SK-N-SH treated with all-trans-retinoic acid at 6 μM for 48 hours (cell line): ENCODE measurements around the gene GRK2.

Experiments used
- ATAC-seq: fragments of 200-7000 bp; cut with Tn5 transposase; 3 replicates; pipeline ENCODE4 v1.9.1; 2020; ENCODE audit warnings: mild to moderate bottlenecking, moderate library complexity
- ARNTL ChIP-seq: fragments of 450-650 bp; formaldehyde crosslinking; IDR thresholded peaks from 2 replicates; pipeline ENCODE4 v1.5.0; 2020; ENCODE audit warnings: low read depth, mild to moderate bottlenecking, moderate library complexity, borderline replicate concordance
- BACH2 ChIP-seq: fragments of 250-450 bp; sonication (Bioruptor Pico); IDR thresholded peaks from 2 replicates; pipeline ENCODE4 v1.9.0; 2021; ENCODE audit warnings: mild to moderate bottlenecking, borderline replicate concordance
- CSDC2 ChIP-seq: fragments of 250-450 bp; sonication (Bioruptor Pico); IDR thresholded peaks from 2 replicates; pipeline ENCODE4 v1.5.0; 2020; ENCODE audit warnings: mild to moderate bottlenecking, moderate library complexity
- ESRRG ChIP-seq: fragments of 250-450 bp; sonication (Bioruptor Pico); IDR thresholded peaks from 2 replicates; pipeline ENCODE4 v1.6.1; 2021; ENCODE audit warnings: mild to moderate bottlenecking
- OSR1 ChIP-seq: fragments of 250-450 bp; sonication (Bioruptor Pico); IDR thresholded peaks from 2 replicates; pipeline ENCODE4 v1.8.0; 2022; ENCODE audit warnings: moderate library complexity, mild to moderate bottlenecking, inconsistent platforms
- TCF4 ChIP-seq: fragments of 250-450 bp; sonication (Bioruptor Pico); IDR thresholded peaks from 2 replicates; pipeline ENCODE4 v1.8.0; 2021; ENCODE audit warnings: mild to moderate bottlenecking, moderate library complexity, borderline replicate concordance
- TOX ChIP-seq: fragments of 250-450 bp; sonication (Bioruptor Pico); IDR thresholded peaks from 2 replicates; pipeline ENCODE4 v1.8.0; 2021; ENCODE audit warnings: mild to moderate bottlenecking, moderate library complexity, borderline replicate concordance
- ZC3H10 ChIP-seq: fragments of 250-450 bp; sonication (Bioruptor Pico); IDR thresholded peaks from 2 replicates; pipeline ENCODE4 v1.5.1; 2021; ENCODE audit warnings: mild to moderate bottlenecking, moderate library complexity
- ZFP3 ChIP-seq: fragments of 250-450 bp; sonication (Bioruptor Pico); IDR thresholded peaks from 2 replicates; pipeline ENCODE4 v1.5.0; 2020; ENCODE audit warnings: mild to moderate bottlenecking, moderate library complexity
- ZFP30 ChIP-seq: fragments of 450-650 bp; formaldehyde crosslinking; IDR thresholded peaks from 2 replicates; pipeline ENCODE4 v1.5.0; 2022; ENCODE audit warnings: mild to moderate bottlenecking, moderate library complexity
- ZNF565 ChIP-seq: fragments of 450-650 bp; formaldehyde crosslinking; conservative IDR thresholded peaks from 2 replicates; pipeline ENCODE4 v1.5.0; 2020; ENCODE audit warnings: low read depth, mild to moderate bottlenecking, moderate library complexity
- ZNF8 ChIP-seq: fragments of 450-650 bp; formaldehyde crosslinking; IDR thresholded peaks from 2 replicates; pipeline ENCODE4 v1.5.0; 2020; ENCODE audit warnings: mild to moderate bottlenecking, moderate library complexity
- TF ChIP-seq, protein P1 (sequence below): fragments of 250-450 bp; sonication (Bioruptor Pico); IDR thresholded peaks from 2 replicates; pipeline ENCODE4 v1.5.1; 2020; ENCODE audit warnings: low read depth, mild to moderate bottlenecking, moderate library complexity
- TF ChIP-seq, protein P2 (sequence below): fragments of 250-450 bp; sonication (Bioruptor Pico); IDR thresholded peaks from 2 replicates; pipeline ENCODE4 v1.5.0; 2020; ENCODE audit warnings: mild to moderate bottlenecking, moderate library complexity
- TF ChIP-seq, protein P3 (sequence below): fragments of 250-450 bp; sonication (Bioruptor Pico); IDR thresholded peaks from 2 replicates; pipeline ENCODE4 v1.8.0; 2021; ENCODE audit warnings: low read depth, mild to moderate bottlenecking, moderate library complexity, borderline replicate concordance
- TF ChIP-seq, protein P4 (sequence below): fragments of 250-450 bp; sonication (Bioruptor Pico); IDR thresholded peaks from 2 replicates; pipeline ENCODE4 v1.8.0; 2020; ENCODE audit warnings: mild to moderate bottlenecking, moderate library complexity, borderline replicate concordance

The GRK2 gene

DNA sequence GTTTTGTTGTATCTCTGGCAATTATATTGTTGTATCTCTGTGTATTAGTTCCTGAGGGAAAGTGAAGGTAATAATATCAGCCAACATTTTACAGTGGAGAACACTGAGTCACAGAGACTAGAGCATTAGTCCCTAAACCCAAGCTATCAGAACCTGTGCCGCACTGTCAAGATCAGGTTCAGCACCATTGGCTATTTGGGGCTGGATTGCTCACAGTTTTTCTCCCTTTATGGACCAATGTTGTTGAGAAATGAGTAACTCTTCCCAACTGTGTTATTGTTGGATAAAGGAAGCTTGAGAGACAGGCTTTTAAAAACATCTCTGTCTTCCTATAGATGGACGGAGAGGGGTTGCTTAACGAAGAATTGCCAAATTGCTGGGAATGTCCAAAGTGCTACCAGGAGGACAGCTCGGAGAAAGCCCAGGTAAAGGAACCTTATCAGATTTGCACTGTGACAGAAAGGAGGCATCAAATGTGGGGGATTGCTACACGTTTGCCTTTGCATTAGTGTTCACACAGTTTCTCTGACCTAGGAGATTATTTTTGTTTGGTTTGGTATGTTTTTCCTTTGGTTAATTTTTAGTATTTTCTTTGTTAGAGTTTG is 18.2 kb upstream of the GRK2 start:
- no peak for ATAC-seq

DNA sequence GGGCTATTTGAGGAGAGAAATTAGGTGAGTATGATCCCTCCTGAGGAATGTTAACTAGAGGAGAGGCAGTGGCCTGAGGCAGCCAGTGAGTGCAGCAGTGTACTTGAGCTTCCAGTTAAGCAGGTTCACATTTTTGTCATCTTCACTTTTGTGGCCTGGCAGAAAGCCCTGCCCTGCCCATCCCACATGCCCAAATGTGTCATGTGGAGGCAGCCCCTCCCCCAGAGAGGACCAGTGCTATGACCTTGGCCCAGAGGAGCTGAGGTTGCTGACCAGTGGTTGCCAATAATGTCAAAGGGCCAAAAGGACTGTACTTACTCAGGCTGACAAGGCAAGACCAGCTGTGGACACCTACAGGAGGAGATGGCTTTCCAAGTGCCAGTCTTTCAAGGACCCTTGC is 17.6 kb upstream of the GRK2 start:
- peak; percentile 27; the same call in 2 of the 3 replicates for ATAC-seq
- no peak for TF ChIP-seq ZFP3 (CRISPR knock-in tag)
- TF ChIP-seq CSDC2 (CRISPR knock-in tag), result no peak
- TF ChIP-seq ARNTL, result no peak
- TF ChIP-seq ZFP30 (CRISPR knock-in tag), result no peak
- TF ChIP-seq, protein P1, sequence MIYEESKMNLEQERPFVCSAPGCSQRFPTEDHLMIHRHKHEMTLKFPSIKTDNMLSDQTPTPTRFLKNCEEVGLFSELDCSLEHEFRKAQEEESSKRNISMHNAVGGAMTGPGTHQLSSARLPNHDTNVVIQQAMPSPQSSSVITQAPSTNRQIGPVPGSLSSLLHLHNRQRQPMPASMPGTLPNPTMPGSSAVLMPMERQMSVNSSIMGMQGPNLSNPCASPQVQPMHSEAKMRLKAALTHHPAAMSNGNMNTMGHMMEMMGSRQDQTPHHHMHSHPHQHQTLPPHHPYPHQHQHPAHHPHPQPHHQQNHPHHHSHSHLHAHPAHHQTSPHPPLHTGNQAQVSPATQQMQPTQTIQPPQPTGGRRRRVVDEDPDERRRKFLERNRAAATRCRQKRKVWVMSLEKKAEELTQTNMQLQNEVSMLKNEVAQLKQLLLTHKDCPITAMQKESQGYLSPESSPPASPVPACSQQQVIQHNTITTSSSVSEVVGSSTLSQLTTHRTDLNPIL (CRISPR knock-in tag), result no peak

More for the DNA sequence above, 18.2 kb upstream of the GRK2 start:
- TF ChIP-seq, protein P2, sequence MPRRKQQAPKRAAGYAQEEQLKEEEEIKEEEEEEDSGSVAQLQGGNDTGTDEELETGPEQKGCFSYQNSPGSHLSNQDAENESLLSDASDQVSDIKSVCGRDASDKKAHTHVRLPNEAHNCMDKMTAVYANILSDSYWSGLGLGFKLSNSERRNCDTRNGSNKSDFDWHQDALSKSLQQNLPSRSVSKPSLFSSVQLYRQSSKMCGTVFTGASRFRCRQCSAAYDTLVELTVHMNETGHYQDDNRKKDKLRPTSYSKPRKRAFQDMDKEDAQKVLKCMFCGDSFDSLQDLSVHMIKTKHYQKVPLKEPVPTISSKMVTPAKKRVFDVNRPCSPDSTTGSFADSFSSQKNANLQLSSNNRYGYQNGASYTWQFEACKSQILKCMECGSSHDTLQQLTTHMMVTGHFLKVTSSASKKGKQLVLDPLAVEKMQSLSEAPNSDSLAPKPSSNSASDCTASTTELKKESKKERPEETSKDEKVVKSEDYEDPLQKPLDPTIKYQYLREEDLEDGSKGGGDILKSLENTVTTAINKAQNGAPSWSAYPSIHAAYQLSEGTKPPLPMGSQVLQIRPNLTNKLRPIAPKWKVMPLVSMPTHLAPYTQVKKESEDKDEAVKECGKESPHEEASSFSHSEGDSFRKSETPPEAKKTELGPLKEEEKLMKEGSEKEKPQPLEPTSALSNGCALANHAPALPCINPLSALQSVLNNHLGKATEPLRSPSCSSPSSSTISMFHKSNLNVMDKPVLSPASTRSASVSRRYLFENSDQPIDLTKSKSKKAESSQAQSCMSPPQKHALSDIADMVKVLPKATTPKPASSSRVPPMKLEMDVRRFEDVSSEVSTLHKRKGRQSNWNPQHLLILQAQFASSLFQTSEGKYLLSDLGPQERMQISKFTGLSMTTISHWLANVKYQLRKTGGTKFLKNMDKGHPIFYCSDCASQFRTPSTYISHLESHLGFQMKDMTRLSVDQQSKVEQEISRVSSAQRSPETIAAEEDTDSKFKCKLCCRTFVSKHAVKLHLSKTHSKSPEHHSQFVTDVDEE (CRISPR knock-in tag), result no peak
- no peak for TF ChIP-seq ESRRG
- TF ChIP-seq, protein P3, sequence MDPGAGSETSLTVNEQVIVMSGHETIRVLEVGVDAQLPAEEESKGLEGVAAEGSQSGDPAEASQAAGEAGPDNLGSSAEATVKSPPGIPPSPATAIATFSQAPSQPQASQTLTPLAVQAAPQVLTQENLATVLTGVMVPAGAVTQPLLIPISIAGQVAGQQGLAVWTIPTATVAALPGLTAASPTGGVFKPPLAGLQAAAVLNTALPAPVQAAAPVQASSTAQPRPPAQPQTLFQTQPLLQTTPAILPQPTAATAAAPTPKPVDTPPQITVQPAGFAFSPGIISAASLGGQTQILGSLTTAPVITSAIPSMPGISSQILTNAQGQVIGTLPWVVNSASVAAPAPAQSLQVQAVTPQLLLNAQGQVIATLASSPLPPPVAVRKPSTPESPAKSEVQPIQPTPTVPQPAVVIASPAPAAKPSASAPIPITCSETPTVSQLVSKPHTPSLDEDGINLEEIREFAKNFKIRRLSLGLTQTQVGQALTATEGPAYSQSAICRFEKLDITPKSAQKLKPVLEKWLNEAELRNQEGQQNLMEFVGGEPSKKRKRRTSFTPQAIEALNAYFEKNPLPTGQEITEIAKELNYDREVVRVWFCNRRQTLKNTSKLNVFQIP (CRISPR knock-in tag), result no peak
- TF ChIP-seq BACH2 (CRISPR knock-in tag), result no peak
- TF ChIP-seq ARNTL, result no peak
- TF ChIP-seq OSR1, result no peak
- no peak for TF ChIP-seq TCF4 (CRISPR knock-in tag)
- no peak for TF ChIP-seq ZNF8 (CRISPR knock-in tag)
- no peak for TF ChIP-seq CSDC2 (CRISPR knock-in tag)
- TF ChIP-seq, protein P4, sequence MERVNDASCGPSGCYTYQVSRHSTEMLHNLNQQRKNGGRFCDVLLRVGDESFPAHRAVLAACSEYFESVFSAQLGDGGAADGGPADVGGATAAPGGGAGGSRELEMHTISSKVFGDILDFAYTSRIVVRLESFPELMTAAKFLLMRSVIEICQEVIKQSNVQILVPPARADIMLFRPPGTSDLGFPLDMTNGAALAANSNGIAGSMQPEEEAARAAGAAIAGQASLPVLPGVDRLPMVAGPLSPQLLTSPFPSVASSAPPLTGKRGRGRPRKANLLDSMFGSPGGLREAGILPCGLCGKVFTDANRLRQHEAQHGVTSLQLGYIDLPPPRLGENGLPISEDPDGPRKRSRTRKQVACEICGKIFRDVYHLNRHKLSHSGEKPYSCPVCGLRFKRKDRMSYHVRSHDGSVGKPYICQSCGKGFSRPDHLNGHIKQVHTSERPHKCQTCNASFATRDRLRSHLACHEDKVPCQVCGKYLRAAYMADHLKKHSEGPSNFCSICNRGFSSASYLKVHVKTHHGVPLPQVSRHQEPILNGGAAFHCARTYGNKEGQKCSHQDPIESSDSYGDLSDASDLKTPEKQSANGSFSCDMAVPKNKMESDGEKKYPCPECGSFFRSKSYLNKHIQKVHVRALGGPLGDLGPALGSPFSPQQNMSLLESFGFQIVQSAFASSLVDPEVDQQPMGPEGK (CRISPR knock-in tag), result no peak
- no peak for TF ChIP-seq ZNF565
- TF ChIP-seq, all 23 proteins: peak for 0

DNA sequence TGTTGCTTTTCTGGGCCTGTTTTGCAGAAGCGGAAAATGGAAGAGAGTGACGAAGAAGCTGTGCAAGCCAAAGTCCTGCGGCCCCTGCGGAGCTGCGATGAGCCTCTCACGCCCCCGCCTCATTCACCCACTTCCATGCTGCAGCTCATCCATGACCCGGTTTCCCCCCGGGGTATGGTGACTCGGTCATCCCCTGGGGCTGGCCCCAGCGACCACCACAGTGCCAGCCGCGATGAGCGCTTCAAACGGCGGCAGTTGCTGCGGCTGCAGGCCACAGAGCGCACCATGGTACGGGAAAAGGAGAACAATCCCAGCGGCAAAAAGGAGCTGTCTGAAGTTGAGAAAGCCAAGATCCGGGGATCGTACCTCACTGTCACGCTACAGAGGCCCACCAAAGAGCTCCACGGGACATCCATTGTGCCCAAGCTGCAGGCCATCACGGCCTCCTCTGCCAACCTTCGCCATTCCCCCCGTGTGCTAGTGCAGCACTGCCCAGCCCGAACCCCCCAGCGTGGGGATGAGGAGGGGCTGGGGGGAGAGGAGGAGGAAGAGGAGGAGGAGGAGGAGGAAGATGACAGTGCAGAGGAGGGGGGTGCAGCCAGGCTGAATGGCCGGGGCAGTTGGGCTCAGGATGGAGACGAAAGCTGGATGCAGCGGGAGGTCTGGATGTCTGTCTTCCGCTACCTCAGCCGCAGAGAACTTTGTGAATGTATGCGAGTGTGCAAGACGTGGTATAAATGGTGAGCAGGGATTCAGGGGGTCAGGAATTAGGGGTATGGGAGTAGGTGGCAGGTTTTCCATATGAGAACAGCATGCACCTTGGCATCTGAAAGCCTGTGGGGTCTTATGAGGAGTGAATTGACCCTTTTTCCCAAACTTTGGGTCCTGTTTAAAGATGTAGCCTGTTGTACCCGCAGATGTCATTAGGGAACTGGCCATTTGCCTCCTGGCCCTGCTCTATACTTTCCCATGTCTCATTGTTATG is 15.9 kb upstream of the GRK2 start:
- no peak for ATAC-seq

More for the DNA sequence above, 15.9 kb upstream of the GRK2 start:
- no peak for TF ChIP-seq ZC3H10 (CRISPR knock-in tag)
- TF ChIP-seq, protein P2 (CRISPR knock-in tag), result no peak
- no peak for TF ChIP-seq TOX (CRISPR knock-in tag)
- TF ChIP-seq, protein P1 (CRISPR knock-in tag), result no peak
- TF ChIP-seq BACH2 (CRISPR knock-in tag), result no peak
- TF ChIP-seq, all 23 proteins: peak for 0
